T1000 (cell line): ENCODE data around the gene ATP8A2.

Experiments used
- DNase-seq: peaks from one replicate; lab custom pipeline; 2025; ENCODE audit warnings: mixed read lengths; lab: John Stamatoyannopoulos, UW

Gene ATP8A2

DNA sequence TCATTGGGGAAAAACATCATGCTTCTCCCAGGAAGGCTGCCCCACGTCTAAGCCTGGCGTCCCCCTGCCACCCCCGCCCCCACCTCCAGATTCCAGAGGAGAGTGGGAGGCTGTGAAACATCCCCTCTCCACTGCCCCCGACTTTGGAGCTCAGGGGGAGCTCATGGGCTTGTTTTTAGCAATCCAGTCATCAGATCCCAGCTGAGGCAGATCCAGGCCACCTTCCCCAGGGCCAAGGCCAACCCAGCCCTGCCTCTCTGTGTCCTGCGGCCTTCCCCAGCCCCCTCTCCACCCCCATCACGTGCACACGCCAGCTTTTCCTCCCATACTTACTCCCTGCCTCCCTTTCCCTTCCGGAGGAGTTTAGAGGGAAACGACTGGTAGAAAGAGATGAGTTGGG is 641.2 kb downstream of the ATP8A2 start:
- DNase-seq = no peak

DNA sequence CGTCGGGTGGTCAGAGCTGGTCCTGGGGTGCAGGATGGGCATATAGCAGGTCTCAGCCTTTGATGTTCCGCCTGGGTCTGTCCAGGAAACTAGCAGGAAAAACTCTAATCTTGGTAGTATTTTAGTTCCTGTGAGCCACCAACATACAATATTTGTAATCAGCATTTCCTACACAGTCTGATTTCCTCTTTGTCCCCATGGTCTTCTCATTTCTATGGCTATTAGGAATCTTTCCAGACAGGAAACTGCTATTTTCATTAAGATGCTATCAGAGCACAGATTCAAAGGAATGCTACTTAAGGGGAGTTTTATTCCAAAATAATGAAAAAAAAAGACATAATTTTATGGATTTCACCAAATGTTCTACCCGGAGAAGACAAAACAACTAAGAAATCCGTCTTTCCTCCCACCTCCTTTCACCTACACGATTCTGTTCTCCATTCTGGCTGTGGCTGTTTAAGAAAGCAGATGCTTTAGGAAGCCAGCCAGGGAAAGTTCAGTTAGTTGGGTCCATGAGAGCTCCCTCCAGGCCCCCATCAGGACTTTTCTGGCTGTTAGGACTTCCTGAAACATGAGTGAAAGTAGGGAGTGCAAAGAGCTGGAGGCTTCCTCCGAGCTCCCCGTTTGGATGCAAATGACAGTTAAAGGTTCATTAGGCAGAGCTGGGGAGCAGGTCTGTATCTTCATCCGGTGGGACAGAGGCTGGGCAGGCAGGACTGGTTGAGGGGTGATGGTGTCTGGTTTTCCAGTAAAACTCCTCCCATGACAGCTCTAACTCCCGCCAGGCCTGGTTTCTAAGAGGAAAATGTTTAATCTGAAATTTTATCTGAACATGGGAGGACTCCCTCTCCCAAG is 643.7 kb downstream of the ATP8A2 start:
- no peak for DNase-seq

DNA sequence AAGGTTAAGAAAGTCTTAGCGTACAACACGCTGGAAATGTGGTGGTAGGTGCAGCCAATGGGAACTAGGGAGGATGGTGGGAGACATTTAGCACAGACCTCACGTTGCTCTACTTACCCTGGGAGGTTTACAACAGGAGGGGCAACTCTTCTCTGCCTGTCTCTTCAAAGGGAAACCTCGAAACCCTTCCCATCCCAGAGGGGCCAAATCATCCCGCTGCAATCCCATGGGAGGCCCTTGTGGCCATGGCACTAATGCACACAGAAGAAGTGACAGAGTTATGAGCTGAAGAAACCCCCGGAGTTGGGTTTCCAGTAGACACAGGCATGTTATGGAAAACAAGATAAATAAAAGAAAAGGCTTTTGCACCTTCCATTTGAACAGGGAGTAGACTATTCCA is 644.4 kb downstream of the ATP8A2 start:
- no peak for DNase-seq

- no peak for DNase-seq
Measured at GRCh38 chr13:26017196-26017921, 645.6 kb downstream of the ATP8A2 start.

- DNase-seq = no peak
Measured at GRCh38 chr13:26017932-26018665, 646.3 kb downstream of the ATP8A2 start.

GRCh38 chr13:26019251-26019650 is 647.5 kb downstream of the ATP8A2 start:
- no peak for DNase-seq

- no peak for DNase-seq
Measured at GRCh38 chr13:26019881-26020870, 648.4 kb downstream of the ATP8A2 start.

- no peak for DNase-seq
Measured at GRCh38 chr13:26020891-26021290, 649.1 kb downstream of the ATP8A2 start.

DNA sequence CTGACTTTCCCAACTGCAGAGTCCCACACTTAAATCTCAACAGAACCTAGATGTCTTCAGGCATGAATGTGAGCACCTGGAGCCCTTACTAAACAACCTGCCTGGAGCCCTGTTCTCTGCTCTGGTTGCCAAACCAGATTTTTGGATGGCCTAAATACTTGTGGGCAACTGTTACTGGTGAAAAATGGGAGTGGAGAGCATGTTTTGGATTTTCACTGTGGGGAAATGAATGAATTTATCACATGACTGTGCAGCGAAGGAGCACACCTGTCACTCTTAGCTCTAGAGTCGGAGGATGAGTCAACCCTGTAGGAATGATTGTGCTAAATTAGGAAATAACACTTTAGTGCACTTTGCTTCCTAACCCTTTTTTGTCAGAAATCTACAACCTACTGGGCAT is 649.7 kb downstream of the ATP8A2 start:
- DNase-seq = no peak

GRCh38 chr13:26021956-26022355 is 650.2 kb downstream of the ATP8A2 start:
- DNase-seq = no peak

DNA sequence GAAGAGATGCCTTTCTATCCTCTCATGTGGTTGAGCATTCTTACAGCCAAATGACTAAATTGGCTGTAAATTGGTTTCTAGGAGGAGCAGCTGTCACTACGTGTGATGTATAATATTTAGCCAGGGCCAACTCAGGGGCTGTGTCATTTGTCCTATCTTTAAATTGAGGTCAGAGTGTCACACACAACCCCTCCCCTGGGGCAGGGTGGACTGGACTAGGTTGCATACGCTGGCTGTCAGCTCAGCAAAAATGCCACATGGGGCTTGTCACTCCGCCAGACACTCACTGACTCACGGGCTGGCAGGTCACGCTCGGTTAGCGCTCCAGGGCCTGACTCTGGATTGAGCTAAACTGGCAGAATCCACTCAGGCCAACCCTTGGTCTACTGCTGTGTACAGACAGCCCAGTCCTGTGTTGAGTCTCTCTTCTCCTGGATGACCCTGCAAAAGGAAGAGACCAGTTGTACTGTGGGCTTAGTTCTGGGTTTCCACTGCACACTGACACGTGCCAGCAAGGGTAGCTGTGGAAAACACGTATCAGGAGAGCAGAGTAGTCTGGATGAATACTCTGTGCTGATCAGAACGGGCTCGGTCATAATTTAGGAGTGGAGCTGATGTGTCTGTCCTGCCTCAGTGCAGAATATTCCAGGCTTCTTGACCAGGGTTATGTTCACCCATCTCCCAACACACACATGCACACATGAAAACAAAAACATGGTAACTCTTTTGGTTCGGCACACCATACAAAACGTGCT is 650.9 kb downstream of the ATP8A2 start:
- DNase-seq = no peak

DNA sequence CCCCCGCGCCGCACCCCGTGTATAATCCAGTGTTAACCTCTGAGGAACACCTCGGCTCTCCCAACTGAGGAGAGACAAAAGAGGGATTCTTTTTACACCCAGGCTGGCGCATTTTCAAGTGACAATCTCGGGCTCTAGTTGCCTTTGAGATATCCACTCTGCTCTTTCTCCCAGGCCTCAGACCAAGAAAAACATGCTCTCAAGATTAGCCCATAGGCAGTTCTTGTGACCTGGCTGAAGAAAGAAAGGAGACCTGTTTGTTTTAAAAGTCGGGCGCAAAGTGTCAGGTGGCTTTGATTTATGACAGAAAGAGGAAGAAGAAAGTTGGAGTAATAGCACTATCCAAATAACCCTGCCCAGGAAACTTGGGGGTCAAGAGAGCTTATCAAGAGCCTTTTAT is 652.8 kb downstream of the ATP8A2 start:
- DNase-seq = no peak

DNA sequence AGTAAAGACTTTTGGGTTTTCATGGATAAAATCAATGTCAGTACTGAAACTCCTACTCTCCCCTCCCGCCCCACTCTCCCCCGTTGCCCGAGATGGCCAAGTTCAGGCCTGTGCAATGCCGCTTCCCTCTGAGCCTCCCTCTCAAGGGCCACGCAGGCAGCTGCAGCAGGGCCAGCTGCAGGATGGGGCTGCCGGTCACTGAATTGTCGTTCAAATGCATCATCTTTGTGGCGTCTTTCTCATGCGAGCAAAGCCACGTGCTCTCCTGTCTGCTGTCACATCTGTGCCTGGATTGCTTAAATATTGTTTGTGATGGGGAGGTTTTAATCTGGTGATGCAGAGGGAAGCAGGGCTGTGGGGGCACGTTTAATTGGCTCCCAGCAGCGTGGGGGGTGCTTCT is 653.4 kb downstream of the ATP8A2 start:
- DNase-seq = no peak

GRCh38 chr13:26025771-26026170 is 654.0 kb downstream of the ATP8A2 start:
- DNase-seq = no peak

DNA sequence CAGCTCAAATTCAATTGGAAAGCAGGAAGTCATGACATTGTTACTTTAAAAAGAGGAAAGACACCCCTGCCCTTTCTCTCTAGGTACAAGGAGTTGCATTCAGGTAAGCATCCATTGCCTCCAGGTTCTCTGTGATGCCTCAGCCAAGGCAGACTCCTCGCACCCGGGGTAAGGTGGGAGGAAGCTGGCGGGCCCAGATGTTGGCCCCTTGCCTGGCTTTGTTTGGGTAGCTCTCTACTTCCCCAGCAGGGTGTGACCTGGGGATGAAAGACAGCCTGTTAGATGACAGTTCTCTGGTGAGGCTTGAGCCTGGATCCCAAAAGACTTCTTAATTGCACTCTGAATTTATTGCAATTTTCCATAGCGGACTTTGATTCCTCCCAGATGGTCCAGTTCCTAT is 654.4 kb downstream of the ATP8A2 start:
- DNase-seq = no peak

- DNase-seq = no peak
Measured at GRCh38 chr13:26029581-26030136, 657.9 kb downstream of the ATP8A2 start.

DNA sequence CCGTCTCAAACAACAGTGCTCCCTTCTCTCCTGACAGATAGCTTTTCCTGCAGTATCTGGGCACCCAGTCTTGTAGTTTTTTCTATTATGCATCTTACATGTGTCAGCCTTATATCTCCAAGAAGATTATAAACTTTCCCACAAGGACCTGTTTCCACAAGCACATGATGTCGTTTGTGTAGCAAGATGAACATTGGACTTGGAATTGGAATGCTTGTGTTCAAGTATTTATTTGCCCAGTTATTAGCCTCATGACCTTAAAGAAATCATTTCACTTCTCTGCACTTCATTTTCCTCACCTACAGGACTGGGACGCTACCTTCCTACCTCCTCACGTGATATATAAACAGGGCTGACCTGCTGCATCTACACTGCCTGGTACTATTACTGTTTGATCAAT is 658.6 kb downstream of the ATP8A2 start:
- no peak for DNase-seq

GRCh38 chr13:26034018-26034417 is 662.2 kb downstream of the ATP8A2 start:
- no peak for DNase-seq

DNA sequence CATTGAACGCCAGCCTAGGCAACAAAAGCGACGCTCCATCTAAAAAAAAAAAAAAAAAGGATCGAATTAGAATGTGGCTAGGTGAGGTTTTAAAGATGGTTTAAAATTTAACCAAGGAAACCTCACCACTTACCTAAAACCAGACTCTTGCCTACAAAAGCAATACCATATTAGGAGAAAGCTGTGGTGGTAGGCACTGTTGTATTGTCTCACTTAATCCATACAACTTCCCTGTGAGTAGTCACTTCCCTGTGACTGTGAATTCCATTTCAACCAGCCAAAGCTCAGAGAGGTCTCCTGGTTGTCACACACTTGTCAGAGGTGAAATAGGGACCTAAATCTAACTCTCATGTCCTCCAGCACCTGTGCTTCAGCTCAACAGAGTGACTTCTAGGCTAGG is 664.6 kb downstream of the ATP8A2 start:
- DNase-seq = no peak

- no peak for DNase-seq
Measured at GRCh38 chr13:26037302-26037701, 665.5 kb downstream of the ATP8A2 start.
